ENCODE data around the gene OR10G3.

The OR10G3 gene

DNA sequence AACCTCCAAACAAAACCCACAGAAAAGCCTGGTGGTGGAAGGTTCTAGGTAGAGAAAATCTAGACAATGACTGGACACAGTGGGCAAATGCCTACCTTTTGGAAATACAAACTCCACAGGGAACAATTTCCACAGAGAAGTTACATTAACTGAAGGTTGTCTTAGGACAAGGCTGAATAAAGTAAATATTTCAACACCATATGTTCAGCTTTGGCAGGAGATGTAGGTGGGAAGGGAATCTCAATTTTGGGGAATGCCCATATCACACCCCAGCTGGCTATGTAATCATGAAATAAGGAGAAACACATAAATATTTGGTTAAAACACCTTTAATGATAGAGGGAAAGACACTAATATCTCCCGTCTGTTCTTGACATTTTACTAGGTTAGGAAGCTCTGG is 59.1 kb downstream of the OR10G3 start:
- no peak overlapping the region for H3K4me3 ChIP-seq (ENCODE audit: low read depth, low read length)

DNA sequence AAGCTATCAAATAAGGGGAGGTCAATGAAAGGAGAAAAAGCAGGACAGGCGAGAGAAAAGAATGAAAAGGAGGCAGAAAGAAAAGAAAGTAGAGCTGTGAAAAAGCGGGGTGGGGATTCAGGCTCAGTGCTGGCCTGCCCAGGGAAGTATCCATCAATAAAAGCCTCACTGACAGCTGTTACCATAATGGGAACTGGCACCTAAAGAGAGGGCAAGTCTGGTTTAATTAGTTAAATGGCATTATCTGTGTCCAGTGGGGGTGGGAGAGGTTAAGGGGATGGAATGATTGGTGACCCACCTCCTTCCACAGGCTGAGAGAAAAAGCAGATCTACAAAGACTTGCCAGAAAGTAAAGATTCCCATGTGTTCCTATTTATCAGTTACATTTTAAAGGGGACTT is 61.2 kb downstream of the OR10G3 start:
- TF ChIP-seq, protein P1, sequence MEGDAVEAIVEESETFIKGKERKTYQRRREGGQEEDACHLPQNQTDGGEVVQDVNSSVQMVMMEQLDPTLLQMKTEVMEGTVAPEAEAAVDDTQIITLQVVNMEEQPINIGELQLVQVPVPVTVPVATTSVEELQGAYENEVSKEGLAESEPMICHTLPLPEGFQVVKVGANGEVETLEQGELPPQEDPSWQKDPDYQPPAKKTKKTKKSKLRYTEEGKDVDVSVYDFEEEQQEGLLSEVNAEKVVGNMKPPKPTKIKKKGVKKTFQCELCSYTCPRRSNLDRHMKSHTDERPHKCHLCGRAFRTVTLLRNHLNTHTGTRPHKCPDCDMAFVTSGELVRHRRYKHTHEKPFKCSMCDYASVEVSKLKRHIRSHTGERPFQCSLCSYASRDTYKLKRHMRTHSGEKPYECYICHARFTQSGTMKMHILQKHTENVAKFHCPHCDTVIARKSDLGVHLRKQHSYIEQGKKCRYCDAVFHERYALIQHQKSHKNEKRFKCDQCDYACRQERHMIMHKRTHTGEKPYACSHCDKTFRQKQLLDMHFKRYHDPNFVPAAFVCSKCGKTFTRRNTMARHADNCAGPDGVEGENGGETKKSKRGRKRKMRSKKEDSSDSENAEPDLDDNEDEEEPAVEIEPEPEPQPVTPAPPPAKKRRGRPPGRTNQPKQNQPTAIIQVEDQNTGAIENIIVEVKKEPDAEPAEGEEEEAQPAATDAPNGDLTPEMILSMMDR (IDR thresholded peaks at IDR 0.05; ENCODE audit: insufficient read depth, low read depth, low read length, missing control alignments): no peak
- H3K4me3 ChIP-seq (ENCODE audit: low read depth, low read length): no peak overlapping the region
- no peak for DNase-seq (ENCODE audit: low read depth)

More for the DNA sequence above, 59.1 kb downstream of the OR10G3 start:
- no peak for DNase-seq (ENCODE audit: low read depth)
- TF ChIP-seq, protein P1 (IDR thresholded peaks at IDR 0.05; ENCODE audit: insufficient read depth, low read depth, low read length, missing control alignments): no peak
